ENCODE data around the gene TOMM20. TPM values are rescaled to one million over a fixed set of nuclear protein-coding genes. Genes with fewer than 3 reads are reported as not detected.

Gene TOMM20
- total RNA-seq, 1 experiment from 2014 or later, result 108 TPM

GRCh38 chr1:235067396-235068157, 61.1 kb downstream of the TOMM20 start:
- DNase-seq (ENCODE audit: low read depth), result peak; percentile 99

GRCh38 chr1:235063068-235063765, 65.4 kb downstream of the TOMM20 start:
- peak; percentile 67 for DNase-seq (ENCODE audit: low read depth)

- DNase-seq (ENCODE audit: low read depth), result no peak
Observed at GRCh38 chr1:235060607-235061470, 67.8 kb downstream of the TOMM20 start.

Small RNA genes within 50 kb of the gene (small RNA-seq; reads per million reads assigned to genes)
- not detected for gene AL732292.1
- gene SNORA14B, result 2.6 reads per million, percentile 84 among the genes with 10 or more reads in this experiment

Other genes with a start within 250 kb of the TOMM20 start
- gene RBM34, start 32.4 kb upstream of the TOMM20 start, total RNA-seq (2014; rRNA removed; shearing (Covaris generic)), result 68.5 and 75.2 TPM in 2 replicates
- 11.6 and 13.4 TPM in 2 replicates for gene ARID4B, start 199.3 kb upstream of the TOMM20 start, total RNA-seq (2014; rRNA removed; shearing (Covaris generic))
- gene GGPS1, start 199.7 kb upstream of the TOMM20 start, total RNA-seq (2014; rRNA removed; shearing (Covaris generic)), result 16.1 and 16.4 TPM in 2 replicates
- 30.2 and 33.3 TPM in 2 replicates for gene TBCE, start 238.6 kb upstream of the TOMM20 start, total RNA-seq (2014; rRNA removed; shearing (Covaris generic))